ENCODE results near the gene DPEP3.
"Not testable (repeated sequence)": the region's sequence is repeated elsewhere in the genome, so short reads cannot be mapped to it uniquely, and the experiment has no call there.

DPEP3 gene

GRCh38 chr16:67979955-67980678 lies at the start of gene DPEP3:
DPEP3 (minus strand) TSS chr16:67980499; CDS start chr16:67980380, 119 bp downstream.
- no peak for DNase-seq

- DNase-seq = no peak
These were observed 48.7 kb upstream of the DPEP3 start for GRCh38 chr16:68028996-68029395.

GRCh38 chr16:68022728-68023537 lies 42.6 kb upstream of the DPEP3 start, which contains the start of the genes DDX28 and DUS2:
DDX28 (minus strand) TSS chr16:68023232; CDS start chr16:68023202, 30 bp downstream.
DUS2 (plus strand) TSS chr16:68023284; CDS start chr16:68038024, 14,740 bp downstream.
- DNase-seq = peak; percentile 57

GRCh38 chr16:68022278-68022727 lies 42.0 kb upstream of the DPEP3 start:
- no peak for DNase-seq

GRCh38 chr16:68021490-68021889 lies 41.2 kb upstream of the DPEP3 start:
- DNase-seq = no peak

- no peak for DNase-seq
These were observed 38.9 kb upstream of the DPEP3 start for GRCh38 chr16:68019167-68019680.

- no peak for DNase-seq
These were observed 35.4 kb upstream of the DPEP3 start, which contains the start of gene DPEP2NB for GRCh38 chr16:68015681-68016080. DPEP2NB (minus strand) TSS chr16:68015911; CDS start chr16:68015770, 141 bp downstream.

- DNase-seq = no peak
These were observed 33.1 kb upstream of the DPEP3 start for GRCh38 chr16:68013440-68013839.

GRCh38 chr16:68009872-68010271 lies 29.6 kb upstream of the DPEP3 start:
- DNase-seq = not testable (repeated sequence)

GRCh38 chr16:68009157-68009735 lies 28.9 kb upstream of the DPEP3 start:
- DNase-seq = no peak

- no peak for DNase-seq
These were observed 25.5 kb upstream of the DPEP3 start for GRCh38 chr16:68005786-68006286.

- no peak for DNase-seq
These were observed 24.9 kb upstream of the DPEP3 start for GRCh38 chr16:68005211-68005610.

GRCh38 chr16:68003031-68003430 lies 22.7 kb upstream of the DPEP3 start:
- DNase-seq = no peak

GRCh38 chr16:68000450-68000849 lies 20.2 kb upstream of the DPEP3 start:
- no peak for DNase-seq

GRCh38 chr16:67999985-68000384 lies 19.7 kb upstream of the DPEP3 start:
- DNase-seq = no peak

GRCh38 chr16:67998779-67999688 lies 18.7 kb upstream of the DPEP3 start, which contains the start of gene DPEP2:
DPEP2 (minus strand) TSS chr16:67999484; CDS start chr16:67993212, 6,272 bp downstream.
- not testable (repeated sequence) for DNase-seq

- not testable (repeated sequence) for DNase-seq
These were observed 18.0 kb upstream of the DPEP3 start for GRCh38 chr16:67998231-67998778.

GRCh38 chr16:67996666-67997065 lies 16.4 kb upstream of the DPEP3 start:
- no peak for DNase-seq

GRCh38 chr16:67995423-67995822 lies 15.1 kb upstream of the DPEP3 start:
- DNase-seq = no peak

GRCh38 chr16:67994040-67994408 lies 13.7 kb upstream of the DPEP3 start:
- not testable (repeated sequence) for DNase-seq

Measured in NCI-H446 treated with DMSO at 0.1 percent for 48 hours (cell line).